HepG2 (cell line): ENCODE data around the gene TNFSF13B.

Experiments used
- CEBPB ChIP-seq: IDR thresholded peaks from 2 replicates; pipeline ENCODE4 v1.6.1; 2011; ENCODE audit warnings: low read depth, low read length, improper control_type of control experiment, borderline replicate concordance
- CTCF ChIP-seq: sonication (generic); formaldehyde crosslinking; IDR thresholded peaks from 2 replicates; pipeline ENCODE4 v1.5.0; 2020; ENCODE audit warnings: mild to moderate bottlenecking, missing genetic modification reagents, moderate library complexity
- FOSL1 ChIP-seq: sonication (generic); formaldehyde crosslinking; IDR thresholded peaks from 2 replicates; pipeline ENCODE4 v1.9.0; 2021; ENCODE audit warnings: missing genetic modification reagents, borderline replicate concordance
- HCFC1 ChIP-seq: fragments of 150-350 bp; IDR thresholded peaks from 2 replicates; pipeline ENCODE4 v1.6.1; 2014; ENCODE audit warnings: low read depth, low read length
- HMG20A ChIP-seq: IDR thresholded peaks from 2 replicates; pipeline ENCODE4 v1.6.1; 2016; ENCODE audit warnings: borderline replicate concordance
- KDM1A ChIP-seq: IDR thresholded peaks from 2 replicates; pipeline ENCODE4 v1.6.1; 2016; ENCODE audit warnings: missing compliant biosample characterization
- MAX ChIP-seq: IDR thresholded peaks from 2 replicates; pipeline ENCODE4 v1.6.1; 2012; ENCODE audit warnings: inconsistent platforms
- NFYB ChIP-seq: sonication (generic); formaldehyde crosslinking; IDR thresholded peaks from 2 replicates; pipeline ENCODE4 v1.4.0; 2020; ENCODE audit warnings: missing genetic modification reagents
- RXRA ChIP-seq: sonication (generic); formaldehyde crosslinking; IDR thresholded peaks from 2 replicates; pipeline ENCODE4 v1.5.1; 2020; ENCODE audit warnings: missing genetic modification reagents
- SKIL ChIP-seq: sonication (generic); formaldehyde crosslinking; IDR thresholded peaks from 2 replicates; pipeline ENCODE4 v1.8.0; 2022; ENCODE audit warnings: missing genetic modification reagents, mild to moderate bottlenecking, moderate library complexity, borderline replicate concordance
- U2AF2 ChIP-seq: fragments of 200-400 bp; formaldehyde crosslinking; IDR thresholded peaks from 2 replicates; pipeline ENCODE4 v1.6.1; 2017; ENCODE audit warnings: low read depth, mild to moderate bottlenecking, low read length
- ZNF713 ChIP-seq: sonication (generic); formaldehyde crosslinking; IDR thresholded peaks from 2 replicates; pipeline ENCODE4 v1.4.0; 2020; ENCODE audit warnings: mild to moderate bottlenecking, missing genetic modification reagents

- TF ChIP-seq HCFC1 (no peak), KDM1A (CRISPR knock-in tag) (no peak), SKIL (CRISPR knock-in tag) (no peak), MAX (no peak), ZNF713 (CRISPR knock-in tag) (no peak), RXRA (no peak), CEBPB (no peak), NFYB (CRISPR knock-in tag) (no peak), U2AF2 (no peak), FOSL1 (CRISPR knock-in tag) (no peak), CTCF (CRISPR knock-in tag) (no peak), HMG20A (CRISPR knock-in tag) (no peak)
Measured at GRCh38 chr13:108315273-108315672, 45.8 kb downstream of the TNFSF13B start.
